Heart left ventricle (tissue), 13 donors: ENCODE data around the gene EYS.

ENCODE experiments used
- POLR2A ChIP-seq, 2 donors: fragments of 450-650 bp; IDR thresholded peaks; one replicate each; pipeline ENCODE4 v1.6.1; 2017; ENCODE audit warnings: antibody characterized with exemption in 2 of 2, mild to moderate bottlenecking in 2 of 2, moderate library complexity in 2 of 2
- TF ChIP-seq, protein P1 (sequence below), 12 donors: fragments of 200-600 bp; sonication (generic) in 4 of 12; IDR thresholded peaks; one replicate each; pipeline versions ENCODE4 v1.5.0 to v1.8.0; 2018 to 2022; ENCODE audit warnings: antibody characterized with exemption in 12 of 12, mild to moderate bottlenecking in 5 of 12
- donor health status: ischemic (EF 13 %, LVEDD 7.1; RV severe dilation, severe dysfunction).
- donor health status: DM: no; HTN: yes; CAD: no.
- donor health status: DM: no; HTN: no; CAD: no.
- donor health status: ischemic (EF 25% LVEDD 6.9; RV normal size, moderate dysfunction).
- donor health status: ischemic (EF 25% LVEDD 5.7; RV mildly dilated, moderate dysfunction).
- donor health status: ischemic (EF 35%, LVEDD 5.7; RV mildly dilated, moderate dysfunction).
- donor health status: nonischemic (EF 11% LVEDD 7.7; RV severe dilation, severe dysfunction).
- donor health status: DM: yes; HTN: yes; CAD: no.
- donor health status: PGD.
- donor health status: ischemic (EF 29% LVEDD 5.4; RV normal size, mild dysfunction).
- donor health status: nonischemic (EF 23%, LVEDD 6.1; RV moderate dilation, normal function).

GRCh38 chr6:64054861-64055260 is 1652.2 kb downstream of the EYS start:
- TF ChIP-seq, protein P1, sequence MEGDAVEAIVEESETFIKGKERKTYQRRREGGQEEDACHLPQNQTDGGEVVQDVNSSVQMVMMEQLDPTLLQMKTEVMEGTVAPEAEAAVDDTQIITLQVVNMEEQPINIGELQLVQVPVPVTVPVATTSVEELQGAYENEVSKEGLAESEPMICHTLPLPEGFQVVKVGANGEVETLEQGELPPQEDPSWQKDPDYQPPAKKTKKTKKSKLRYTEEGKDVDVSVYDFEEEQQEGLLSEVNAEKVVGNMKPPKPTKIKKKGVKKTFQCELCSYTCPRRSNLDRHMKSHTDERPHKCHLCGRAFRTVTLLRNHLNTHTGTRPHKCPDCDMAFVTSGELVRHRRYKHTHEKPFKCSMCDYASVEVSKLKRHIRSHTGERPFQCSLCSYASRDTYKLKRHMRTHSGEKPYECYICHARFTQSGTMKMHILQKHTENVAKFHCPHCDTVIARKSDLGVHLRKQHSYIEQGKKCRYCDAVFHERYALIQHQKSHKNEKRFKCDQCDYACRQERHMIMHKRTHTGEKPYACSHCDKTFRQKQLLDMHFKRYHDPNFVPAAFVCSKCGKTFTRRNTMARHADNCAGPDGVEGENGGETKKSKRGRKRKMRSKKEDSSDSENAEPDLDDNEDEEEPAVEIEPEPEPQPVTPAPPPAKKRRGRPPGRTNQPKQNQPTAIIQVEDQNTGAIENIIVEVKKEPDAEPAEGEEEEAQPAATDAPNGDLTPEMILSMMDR (IDR thresholded peaks at IDR 0.05) = no peak
- TF ChIP-seq POLR2A (IDR thresholded peaks at IDR 0.05) = no peak
